NT2/D1 (cell line): Measurements from ENCODE around the gene DDIT3.

Experiments
- SUZ12 ChIP-seq: IDR thresholded peaks from 2 replicates; pipeline ENCODE4 v1.6.1; 2011; ENCODE audit not compliant: insufficient read length, insufficient read depth; ENCODE audit errors: extremely low read depth
- YY1 ChIP-seq: IDR thresholded peaks from 2 replicates; pipeline ENCODE4 v1.6.1; 2011; ENCODE audit not compliant: insufficient read length, insufficient read depth

GRCh38 chr12:57479043-57479375 is 41.3 kb downstream of the DDIT3 start:
- TF ChIP-seq SUZ12, result no peak
- no peak for TF ChIP-seq YY1
